GM12874 (cell line): ENCODE measurements around the gene AP1S1.

Experiments used
- TF ChIP-seq, protein P1 (sequence below): IDR thresholded peaks from 2 replicates; pipeline ENCODE4 v1.5.1; 2011; ENCODE audit warnings: low read depth, mild to moderate bottlenecking, control low read depth, low read length, moderate library complexity; ENCODE audit not compliant: insufficient read depth

Gene AP1S1

DNA sequence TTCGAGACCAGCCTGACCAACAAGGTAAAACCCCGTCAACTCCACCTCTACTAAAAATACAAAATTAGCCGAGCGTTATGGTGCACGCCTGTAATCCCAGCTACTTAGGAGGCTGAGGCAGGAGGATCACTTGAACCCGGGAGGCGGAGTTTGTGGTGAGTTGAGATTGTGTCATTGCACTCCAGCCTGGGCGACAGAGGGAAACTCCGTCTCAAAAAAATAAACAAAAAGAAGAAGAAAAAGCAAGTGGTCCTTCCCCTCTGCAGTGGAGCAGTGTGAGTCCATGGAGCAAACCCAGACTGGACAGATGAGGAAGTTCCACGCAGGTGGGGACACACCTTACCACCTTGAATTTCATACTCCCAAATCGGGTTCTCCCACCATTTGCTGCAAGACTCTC is 40.4 kb upstream of the AP1S1 start:
- TF ChIP-seq, protein P1, sequence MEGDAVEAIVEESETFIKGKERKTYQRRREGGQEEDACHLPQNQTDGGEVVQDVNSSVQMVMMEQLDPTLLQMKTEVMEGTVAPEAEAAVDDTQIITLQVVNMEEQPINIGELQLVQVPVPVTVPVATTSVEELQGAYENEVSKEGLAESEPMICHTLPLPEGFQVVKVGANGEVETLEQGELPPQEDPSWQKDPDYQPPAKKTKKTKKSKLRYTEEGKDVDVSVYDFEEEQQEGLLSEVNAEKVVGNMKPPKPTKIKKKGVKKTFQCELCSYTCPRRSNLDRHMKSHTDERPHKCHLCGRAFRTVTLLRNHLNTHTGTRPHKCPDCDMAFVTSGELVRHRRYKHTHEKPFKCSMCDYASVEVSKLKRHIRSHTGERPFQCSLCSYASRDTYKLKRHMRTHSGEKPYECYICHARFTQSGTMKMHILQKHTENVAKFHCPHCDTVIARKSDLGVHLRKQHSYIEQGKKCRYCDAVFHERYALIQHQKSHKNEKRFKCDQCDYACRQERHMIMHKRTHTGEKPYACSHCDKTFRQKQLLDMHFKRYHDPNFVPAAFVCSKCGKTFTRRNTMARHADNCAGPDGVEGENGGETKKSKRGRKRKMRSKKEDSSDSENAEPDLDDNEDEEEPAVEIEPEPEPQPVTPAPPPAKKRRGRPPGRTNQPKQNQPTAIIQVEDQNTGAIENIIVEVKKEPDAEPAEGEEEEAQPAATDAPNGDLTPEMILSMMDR = no peak

DNA sequence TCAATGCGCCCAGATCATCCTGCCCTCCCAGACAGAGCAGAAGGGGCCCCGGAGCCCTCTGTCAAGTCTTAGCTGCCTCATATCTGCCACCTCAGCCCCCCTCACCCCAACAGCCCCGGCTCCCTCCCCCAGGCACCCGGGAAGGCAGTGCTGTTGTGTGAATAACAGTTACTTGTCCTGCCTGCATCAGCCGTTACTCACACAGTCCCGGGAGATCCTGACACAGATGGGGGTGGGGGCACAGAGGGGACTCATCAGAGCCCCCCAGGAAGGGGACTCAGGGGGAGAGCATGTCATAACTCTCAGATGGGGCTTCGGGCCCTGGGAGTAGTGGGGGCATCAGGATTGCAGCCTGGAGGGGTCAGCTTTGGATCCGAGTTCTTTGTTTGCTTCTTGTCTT is 39.8 kb upstream of the AP1S1 start:
- TF ChIP-seq, protein P1 = no peak

DNA sequence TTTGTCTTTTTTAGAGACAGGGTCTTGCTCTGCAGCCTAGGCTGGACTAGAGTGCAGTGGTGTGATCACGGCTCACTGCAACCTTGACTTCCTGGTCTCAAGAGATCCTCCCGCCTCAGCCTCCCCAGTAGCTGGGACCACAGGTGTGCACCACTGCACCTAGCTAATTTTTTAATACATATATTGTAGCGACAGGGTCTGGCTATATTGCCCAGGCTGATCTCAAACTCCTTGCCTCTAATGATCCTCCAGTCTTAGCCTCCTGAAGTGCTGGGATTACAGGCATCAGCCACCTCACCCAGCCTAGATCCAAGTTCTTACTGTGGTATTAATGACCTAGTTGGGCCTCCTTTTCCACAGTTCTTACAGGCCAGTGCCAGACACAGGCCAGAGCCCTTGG is 39.1 kb upstream of the AP1S1 start:
- TF ChIP-seq, protein P1 = no peak

DNA sequence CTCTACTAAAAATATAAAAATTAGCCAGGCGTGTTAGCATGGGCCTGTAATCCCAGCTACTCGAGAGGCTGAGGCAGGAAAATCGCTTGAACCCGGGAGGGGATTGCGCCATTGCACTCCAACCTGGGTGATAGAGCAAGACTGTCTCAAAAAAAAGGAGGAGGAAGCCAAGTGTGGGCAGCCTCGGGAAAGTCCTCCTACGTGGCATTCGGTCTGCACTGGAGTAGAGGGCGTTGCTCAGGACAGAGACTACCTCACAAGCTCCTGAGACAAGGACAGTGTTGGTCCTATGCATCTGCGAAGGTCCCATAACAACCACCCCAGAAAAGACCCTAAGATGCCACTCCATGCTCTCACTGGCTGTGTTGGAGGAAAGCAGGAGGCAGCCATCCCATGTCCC is 37.4 kb upstream of the AP1S1 start:
- TF ChIP-seq, protein P1 = no peak

DNA sequence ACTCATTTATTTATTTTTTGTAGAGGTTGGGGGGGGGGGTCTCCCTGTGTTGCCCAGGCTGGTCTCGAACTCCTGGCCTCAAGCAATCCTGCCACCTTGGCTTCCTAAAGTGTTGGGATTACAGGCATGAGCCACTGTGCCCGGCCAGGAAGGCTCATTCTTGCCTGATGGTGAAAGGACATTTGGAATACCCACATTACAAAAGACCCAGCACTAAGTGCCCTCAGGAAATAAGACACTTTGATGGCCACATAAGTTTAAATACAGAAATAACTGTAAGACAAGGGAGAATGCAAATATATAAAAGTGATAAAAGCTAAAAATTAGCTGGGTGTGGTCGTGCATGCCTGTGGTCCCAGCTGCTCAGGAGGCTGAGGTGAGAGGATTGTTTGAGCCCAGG is 35.4 kb upstream of the AP1S1 start:
- TF ChIP-seq, protein P1 = no peak

DNA sequence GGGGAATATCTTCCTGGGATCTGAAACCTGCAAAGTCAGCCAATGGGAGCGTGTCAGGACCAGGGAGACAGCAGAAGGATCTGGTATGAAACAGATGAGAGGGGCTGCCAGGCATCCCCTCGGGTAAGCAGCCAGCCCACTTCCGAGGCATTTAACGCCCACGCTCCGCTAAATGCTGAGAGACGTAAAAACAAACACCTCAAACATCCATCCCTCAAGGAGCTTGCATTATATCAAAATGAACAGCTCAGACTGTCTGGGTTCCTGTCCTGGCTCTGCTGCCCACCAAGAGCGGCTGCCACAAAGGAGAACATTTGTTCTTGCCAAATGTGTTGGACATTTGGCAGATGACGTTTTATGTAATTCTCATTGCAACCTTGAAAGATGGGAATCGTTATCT is 34.4 kb upstream of the AP1S1 start:
- TF ChIP-seq, protein P1 = no peak

DNA sequence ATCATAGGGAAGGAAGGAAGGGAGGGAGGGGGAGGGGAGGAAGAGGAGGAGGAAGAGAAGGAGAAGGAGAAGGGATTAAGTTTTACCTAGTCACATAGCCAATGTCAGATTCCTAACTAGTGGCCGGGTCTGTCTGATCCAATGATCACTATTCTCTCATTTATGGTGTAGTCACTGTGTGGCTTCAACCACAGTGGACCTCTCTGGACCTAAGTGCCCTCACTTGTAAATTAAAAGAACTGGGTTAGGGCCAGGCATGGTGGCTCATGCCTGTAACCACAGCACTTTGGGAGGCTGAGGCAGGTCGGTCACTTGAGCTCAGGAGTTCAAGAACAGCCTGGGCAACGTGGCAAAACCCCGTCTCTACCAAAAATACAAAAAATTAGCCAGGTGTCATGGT is 34.0 kb upstream of the AP1S1 start:
- TF ChIP-seq, protein P1 = no peak
